GM18517 (cell line): ENCODE results near the gene EFCAB6.

Source experiments
- ATAC-seq: cut with Tn5 transposase; IDR thresholded peaks from one replicate; pipeline ENCODE4 v1.9.1; 2021; ENCODE audit warnings: mild to moderate bottlenecking, moderate library complexity; ENCODE audit not compliant: unreplicated experiment

The EFCAB6 gene

DNA sequence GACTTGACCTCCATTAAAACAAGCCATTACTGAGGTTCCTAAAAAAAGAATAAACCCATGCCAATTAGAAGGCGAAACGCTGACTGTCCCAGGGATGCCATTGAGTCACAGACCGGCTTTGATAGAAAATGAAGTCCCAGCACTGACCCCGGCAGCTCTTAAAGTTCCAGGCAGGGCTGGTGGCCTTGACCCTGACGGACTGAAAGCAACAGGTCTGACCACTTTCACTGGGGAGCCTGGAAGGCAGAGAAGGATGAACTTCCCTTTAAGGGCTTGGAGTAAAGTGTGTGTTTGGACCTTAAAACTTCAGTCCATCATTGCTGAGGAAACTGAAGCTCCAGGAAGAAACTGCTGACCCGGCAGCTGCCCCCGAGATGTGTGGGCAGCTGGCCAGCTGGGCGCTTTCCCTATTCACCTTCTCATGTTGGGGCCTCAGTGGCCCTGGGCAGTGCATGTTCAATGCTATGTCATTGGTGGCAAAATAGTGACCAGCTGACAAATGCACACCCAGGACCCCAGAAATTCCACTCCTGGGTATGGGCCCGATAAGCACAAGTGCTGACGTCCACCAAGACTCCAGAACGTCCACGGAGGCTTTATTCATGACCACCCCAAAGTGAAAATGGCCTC lies 18.9 kb upstream of the EFCAB6 start:
- ATAC-seq, result no peak

DNA sequence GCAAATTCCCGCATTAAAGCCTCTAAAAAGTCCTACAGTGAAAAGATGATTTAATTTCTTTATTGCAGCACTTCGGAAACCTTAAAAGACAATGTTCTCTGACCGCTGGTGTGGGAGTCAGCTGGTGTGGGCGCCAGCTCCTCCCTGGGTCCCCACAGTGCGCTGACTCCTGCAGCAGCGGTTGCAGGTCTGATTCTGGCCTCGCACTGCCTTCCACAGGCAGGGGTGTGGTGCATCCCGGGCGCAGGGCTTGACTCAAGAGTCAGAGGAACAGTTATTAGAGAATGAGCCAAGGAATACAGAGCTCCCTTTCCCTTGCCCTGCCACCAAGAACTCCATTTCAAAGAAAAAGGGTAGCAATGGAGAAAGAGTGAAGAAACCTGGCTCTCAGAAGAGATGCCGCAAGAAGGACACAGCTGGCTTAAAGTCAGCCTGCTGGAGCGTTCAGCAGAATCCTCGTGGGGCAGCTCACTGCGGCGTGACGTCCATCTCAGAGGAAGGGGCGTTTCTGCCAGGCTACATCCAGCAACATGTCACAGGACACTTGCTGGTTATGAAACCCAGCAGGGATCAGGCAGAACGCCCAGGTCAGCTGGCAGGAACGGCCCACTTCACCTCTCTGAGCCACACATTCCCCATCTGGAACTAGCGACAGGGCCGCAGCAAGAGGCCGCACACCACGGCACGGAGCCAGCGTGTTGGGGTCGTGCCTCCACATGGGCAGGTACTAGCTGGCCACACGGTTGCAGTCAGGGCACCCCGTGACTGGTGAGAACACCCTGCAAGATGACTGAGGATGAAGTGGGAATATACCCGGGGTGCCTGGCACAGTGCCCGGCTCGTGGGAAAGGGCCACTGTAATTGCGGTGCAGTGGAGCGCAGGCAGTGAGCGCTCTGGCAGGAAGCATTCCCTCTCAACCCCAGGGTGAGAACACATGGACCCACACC lies 18.1 kb upstream of the EFCAB6 start:
- ATAC-seq, result no peak

DNA sequence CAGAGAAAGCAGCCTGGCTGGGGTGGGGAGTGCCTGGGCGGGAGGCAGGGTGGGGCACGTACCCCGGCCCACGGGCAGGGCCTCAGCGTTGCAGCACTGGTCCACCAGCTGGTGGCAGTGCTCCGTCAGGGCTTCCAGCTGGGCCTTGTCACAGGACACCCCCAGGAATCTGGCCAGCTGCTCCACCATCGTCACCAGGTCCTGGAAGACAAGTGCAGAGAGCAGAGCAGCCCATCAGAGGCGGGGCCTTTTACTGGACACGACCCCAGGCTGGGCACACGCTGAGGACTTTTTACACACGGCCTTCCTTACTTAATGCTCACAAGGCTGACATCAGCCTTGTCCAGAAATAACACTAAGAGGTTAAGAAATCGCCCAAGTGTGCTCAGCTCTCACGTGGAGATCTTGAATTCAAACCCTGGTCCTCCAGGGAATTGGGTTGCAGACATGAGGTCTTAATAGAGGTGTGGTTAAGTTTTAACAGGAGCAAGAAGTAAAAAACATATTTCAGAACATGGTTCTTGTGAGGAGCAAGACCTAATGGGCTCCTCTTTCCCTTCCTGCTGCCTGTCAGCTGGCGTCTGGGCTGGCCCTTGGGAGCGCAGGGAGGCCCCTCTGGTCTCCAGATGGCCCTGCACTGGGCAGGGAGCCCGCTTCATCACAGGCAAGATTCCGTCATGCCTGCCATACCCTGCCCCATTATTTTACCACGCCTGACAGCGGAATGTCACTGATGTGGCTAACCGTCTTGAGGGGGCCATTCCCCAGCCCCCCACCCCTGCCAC lies 17.1 kb upstream of the EFCAB6 start:
- ATAC-seq, result no peak

DNA sequence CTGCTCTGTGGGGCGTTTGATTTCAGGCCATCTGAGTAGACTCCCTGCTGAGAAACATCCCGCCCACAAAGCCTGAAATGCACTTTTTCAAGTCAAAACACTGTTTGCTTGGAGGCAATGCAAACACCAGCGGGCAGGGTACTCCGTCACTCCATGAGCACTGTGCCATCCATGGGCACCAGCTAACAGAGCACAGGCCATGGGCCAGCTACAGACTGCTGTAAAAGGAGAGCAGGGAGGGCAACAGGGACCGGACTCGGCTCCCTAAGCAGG lies 16.6 kb upstream of the EFCAB6 start:
- no peak for ATAC-seq

DNA sequence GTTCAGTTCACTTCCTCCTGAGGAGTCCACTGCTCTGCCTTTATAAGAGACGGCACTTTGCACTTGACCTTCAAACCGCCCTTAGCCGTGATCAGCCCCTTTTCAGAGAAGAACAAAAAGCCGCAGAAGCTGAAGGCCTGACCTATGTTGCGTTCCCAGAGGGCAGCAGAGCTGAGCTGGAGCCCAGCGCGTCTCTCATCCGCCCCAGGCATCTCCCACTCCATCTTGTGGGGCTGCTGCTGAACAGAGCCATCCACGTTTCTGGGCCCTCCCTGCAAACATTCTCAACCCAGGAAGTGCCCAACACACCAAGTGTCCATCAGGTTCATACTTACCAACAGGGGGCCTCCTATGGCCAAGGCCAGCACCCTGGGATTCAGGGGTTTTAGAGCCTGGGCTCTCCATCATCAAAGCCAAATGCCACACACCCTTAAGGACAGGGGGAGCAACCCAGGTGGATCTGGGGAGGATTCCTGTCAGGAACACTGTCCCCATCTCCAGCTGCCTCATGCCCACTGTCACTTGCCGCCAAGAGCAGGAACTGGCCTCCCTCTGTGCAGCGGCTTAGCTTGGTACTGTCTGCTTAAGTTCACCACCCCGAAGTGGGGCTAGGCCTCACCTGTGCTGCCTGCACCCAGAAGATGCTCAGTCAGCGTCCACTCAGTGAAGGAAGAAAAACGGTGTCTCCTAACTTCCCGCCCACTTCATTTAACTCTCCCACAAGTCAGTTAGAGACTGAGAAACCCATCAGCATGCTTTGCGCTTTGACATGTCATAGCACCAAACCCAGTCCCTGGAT lies 16.0 kb upstream of the EFCAB6 start:
- no peak for ATAC-seq

DNA sequence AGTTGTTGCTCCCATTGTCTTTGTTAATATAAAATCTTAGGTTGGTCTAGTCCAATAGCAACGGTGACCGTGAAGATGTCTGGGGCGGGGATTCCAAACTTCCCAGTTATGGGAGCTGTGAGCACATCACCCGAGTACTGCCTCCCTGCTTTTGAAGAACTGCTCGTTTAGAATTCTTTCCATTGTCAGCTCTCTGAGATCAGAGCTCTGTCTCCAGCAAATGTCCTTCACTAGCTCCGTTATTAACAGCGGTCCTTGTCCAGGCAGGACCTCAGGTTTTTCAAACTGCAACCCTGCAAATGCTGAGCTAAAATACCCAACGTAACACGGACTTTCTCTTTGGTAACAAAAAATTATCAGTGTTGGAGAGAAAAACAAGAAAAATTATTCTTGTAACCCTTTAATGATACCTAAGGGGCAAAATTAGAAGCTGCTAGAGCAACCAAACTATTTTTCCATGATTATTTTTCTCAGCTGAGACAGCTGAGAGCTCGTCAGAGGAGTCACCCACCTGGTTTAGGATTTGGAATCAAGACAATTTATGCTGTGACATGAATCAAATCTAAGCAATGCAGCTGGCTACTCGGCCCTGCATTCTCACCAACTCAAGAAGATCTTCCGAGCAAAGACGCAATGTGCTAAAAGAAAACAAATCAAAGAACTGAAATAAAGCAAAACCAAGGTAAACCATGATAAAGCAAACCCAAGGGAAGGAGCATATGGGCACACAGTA lies 15.1 kb upstream of the EFCAB6 start:
- ATAC-seq, result no peak

DNA sequence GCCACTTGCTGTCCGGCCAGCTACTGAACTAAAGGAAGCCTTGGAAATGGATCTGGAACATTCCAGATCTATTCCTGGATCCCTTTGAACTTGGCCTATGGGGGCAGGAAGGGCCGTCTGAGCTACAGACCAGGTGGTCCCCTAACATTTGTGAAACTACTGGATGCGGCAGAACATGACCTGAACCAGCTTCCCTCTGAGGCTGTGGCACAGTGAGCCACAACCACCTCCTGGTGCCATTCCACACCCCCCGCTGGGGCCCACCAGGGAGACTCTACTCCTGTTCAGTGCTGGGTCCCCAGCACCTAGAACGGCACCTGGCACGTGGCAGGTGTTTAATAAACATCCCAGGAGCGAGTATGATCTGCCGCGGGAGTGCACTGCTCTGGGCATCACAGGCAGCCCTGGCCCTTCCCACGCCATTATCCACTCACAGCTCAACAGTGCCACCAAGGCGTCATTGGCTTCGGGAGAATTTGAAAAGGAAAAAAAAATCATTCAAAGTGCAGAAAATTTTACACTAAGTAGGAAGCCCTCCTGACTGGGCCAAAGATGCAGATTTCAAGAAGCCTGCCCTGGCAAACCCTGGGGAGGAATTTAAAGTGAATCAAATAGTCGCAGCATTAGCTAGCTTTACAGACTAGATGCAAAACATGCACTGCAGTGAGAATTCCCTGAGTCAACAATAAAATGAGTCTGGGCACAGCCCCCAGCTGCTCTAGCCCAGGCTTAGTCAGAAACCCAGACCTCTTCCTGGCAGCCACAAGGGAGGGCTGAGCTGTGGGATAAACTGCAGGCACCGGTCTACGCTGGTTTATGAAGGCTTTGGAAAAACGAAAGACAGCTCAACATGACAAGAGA lies 14.3 kb upstream of the EFCAB6 start:
- ATAC-seq, result no peak

DNA sequence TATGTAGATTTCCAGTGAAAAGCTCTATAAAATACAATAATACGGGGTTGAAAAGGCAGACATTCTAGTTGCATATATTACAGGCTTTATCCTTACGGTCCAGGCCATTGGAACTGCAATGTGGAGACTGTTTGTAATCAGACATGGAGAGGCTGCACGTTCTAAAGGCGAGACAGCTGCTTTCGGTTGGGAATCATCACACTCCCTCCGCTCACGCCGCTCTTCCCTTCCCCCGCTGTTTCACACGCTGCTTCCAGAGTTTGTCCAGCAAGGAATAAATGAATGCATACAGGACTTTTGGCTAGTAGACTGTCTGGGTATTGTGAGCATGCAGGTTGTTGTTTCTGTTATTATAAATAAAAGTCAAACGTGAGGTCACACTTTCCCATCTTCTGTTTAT lies 13.5 kb upstream of the EFCAB6 start:
- ATAC-seq, result no peak

DNA sequence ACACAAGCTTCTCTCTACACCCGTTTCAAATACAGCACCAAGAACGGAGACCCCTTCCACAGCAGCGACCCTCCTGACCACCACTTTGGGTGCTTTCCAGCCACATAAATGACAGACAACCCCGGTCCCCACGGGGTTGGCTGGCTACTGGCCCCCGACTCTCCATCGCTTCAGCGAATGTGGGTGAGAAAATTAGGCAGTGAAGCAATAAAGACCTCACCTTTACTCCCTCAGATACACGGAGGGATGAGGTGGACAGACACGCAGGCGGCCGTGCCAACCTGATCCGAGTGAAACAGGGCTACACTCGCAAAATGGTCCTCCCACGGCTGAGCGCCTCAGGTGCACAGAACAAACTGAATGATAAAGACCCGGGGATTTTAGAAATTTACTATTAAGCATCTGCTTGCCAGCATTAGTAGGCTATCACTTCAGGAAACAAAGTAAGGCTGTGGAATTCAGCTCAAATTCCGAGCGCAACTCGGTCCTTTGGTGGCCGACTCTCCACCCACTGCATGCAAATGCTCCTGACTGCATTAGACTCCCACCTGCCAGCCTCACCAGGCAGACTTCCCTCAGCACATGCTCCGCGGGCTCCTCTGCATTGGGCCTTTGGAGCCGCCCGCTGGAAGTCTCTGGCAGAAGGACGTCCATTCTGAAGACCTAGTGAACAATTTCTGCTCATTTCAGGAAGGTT lies 12.8 kb upstream of the EFCAB6 start:
- ATAC-seq, result no peak

DNA sequence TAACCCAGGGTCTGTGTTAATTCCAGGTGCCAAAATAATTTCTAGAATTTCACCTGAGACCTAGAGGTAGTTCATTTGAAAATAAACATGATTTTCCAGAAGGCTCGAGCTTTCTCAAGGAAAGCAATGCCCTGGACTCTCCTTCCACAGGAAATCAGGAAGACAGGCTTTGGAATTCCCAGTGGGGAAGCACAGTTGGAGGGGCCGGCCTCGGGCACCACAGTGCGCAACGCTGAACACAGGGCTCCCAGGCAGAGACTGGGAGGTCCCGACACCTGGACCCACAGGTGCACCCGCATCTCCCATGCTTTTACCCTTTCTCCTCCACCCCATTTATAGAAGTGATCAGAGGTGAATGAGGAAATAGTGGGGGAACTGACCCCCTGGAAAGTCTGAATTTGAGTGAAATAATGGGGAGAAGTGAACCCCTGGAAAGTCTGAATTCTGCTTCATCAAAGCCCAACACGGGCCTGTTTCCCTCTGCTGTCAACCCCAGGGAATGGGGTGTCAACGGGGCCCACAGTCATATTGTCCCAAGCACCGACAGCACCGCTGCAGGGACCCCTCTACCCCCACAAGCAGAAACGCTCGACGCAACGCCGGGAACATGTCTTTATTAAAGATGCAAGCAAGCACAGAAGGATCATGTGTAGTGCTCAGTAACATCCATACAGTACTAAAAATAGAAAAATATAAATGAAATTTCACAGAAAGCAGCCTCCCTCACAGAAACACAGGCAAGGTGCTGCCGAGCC lies 12.0 kb upstream of the EFCAB6 start:
- no peak for ATAC-seq

DNA sequence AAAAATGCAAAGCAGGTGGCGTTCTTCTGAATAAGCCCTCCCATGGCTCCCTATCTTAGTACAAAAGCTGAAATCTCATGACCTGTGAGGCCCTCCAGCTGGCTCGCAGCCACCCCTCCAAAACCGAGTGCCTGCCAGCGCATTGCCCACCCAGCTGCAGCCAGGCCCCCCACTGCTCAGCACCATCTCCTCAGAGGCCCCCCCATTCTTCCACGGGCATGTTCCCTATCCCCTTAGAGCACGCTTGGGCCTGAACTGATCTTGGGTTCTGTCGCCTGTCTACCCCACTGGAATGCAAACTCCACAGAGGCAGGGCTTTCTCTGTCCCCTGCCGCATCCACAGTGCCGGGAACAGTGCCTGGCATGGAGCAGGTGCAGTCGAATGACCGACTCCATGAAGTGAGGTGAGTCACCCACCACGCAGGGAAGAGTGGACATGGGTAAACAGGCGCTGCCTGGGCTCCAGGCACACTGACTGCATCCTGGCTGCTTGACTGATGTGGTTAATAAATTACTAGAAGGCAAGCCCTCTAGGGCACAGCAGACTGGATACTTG lies 11.3 kb upstream of the EFCAB6 start:
- no peak for ATAC-seq

DNA sequence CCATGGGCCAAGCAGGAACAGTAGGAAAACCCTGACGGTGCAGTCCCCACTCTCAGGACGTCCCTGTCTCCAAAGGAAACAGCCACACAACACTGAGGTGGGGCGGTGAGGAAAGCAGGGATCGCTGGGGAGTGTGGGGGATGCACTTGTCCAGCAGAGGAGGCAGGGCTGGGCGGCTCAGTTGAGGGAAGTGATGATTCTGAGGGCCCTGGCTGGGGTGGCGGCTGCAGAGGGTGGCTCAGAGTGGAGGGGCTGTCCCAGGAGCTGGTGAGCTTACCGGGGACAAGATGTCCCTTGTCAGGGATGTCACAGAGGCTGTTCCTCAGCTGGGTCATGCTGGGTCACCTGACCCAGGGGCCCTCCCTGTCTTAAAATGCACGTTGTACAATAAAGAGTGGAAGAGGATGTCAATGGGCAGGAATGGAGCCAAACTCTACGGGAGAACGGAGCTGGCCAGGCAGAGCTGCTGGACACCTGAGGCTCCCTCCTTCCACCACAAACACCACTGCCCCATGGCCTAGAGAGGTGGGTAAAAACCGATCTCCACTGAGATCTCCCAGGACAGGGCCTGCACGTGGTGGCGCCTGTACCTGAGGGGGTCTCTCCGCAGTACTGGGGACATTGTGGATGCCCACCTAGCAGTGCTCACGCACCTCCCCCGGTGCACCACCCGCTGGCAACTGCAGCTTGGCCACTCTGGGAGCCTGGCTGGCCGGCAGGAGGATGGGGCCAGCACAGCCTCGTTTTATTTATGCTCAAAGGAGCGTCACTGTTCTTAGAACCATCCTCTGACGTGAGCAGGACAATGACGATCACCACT lies 9.7 kb upstream of the EFCAB6 start:
- no peak for ATAC-seq

DNA sequence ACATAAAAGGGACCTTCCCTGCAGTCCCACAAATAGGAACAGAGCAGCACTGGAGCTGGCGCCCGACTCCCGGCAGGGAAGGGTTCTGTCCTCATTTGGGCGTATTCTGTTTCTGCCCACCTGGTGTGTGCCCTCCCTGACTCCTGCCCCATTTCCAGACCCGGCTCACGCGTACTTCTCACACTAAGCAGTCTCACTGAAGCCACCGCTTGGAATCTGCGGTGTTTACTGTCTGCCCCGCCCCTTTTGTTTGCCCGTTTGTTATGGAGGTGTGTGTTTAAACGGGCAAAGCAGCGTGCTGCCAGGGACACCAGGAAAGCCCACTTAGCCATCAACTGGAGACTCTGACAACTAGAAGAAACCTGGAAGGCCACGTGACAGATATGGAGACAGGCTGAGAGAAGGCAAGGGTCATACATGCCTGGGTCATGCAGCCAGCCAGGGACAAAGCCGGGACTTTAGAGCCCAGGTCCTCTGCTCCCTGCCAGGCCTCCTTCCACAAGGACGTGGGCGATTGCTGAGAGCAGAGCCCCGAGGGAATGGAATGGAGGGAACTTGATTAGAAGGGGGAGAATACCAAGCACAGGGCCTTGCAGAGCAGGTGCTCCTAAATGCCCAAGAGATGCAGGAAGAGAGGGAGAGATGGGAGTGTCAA lies 8.7 kb upstream of the EFCAB6 start:
- no peak for ATAC-seq

DNA sequence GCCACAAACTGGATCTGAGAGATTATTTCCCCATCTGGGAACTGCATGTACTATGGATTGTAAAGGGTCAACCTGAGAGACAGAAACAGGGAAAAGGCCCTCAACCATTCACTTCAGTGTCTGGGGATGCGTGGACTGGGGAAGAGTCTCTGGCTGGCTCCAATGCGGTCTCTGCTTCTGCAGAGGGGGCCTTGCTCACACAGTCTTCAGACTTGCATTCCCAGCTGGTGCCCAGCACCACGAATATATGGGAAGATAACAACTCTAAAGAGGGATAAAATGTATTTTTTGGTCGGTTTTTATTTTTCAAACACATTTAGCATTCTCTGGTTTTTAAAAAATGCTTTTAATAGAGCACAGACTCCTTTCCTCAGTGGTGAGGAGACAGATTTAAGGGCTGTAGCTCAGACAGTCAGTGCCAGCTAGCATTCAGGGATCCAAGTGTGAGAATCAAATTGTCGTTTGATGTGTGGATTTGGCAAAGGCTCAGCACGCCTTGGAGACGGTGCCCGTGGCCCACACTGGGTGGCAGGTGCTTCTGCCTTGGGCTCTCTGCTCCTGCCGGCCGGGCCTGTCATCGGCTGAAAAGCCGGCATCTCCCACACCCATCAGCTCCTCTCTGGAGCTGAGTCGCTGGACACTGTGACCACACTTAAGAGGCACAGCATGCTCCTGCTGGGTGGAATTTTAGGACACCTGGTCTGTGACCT lies 8.0 kb upstream of the EFCAB6 start:
- ATAC-seq, result no peak

DNA sequence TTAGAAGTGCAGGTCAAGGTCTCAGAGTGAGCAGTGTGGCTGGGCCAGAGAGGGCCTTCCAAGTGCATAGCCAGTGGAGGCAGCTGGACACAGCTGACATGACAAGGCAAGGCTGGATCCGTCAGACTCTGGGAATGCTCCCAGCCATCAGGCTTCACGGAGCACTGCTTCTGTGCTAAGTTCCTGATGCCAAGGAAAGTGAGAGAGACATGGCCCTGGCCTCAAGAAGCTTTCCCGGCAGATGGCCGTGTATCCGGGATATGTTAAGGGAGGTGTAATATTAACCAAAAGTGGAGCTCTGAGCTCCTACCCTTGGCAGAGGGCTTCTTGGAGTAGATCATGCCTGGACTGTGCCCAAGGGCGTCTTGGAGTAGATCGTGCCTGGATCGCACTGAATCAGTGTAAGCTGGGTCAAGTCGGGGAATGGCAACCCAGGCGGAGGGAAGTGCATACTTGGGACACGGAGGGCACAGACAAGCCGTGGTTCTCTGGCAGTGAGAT lies 7.4 kb upstream of the EFCAB6 start:
- no peak for ATAC-seq

DNA sequence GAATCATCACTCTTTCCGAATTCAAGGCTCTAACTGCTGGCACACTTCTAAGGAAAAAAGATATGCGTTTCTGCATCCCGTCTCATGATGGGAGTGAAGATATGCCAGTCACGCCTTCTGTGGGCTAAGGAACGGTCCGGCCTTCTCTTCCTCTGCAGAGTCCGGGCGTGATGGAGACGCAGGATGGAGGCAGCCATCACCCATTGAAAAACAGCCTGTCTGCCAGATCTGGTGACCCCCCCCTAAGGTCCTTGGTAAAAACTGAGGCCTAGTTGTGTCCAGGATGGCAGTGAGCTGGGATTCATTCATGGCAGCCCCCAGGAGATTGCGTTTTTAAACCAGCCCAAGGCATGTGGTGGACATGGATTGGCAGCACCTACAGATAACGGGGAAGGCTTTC lies 6.9 kb upstream of the EFCAB6 start:
- no peak for ATAC-seq
